ENCODE data around the gene UTP11.
A peak's percentile ranks its signal among the peaks of the same experiment; 100 is the strongest.

Gene UTP11

GRCh38 chr1:38003261-38004250 is 9.0 kb upstream of the UTP11 start:
- peak; percentile 72 for DNase-seq (ENCODE audit: low read depth, low spot score)

- DNase-seq (ENCODE audit: low read depth, low spot score), result peak; percentile 45
Measured at GRCh38 chr1:38004284-38005108, 8.0 kb upstream of the UTP11 start.

GRCh38 chr1:38005195-38006007 is 7.1 kb upstream of the UTP11 start, which contains the start of gene FHL3:
Gene FHL3 (minus strand): TSS chr1:38005514. CDS start chr1:37999412, 6,102 bp downstream.
- peak; percentile 84 for DNase-seq (ENCODE audit: low read depth, low spot score)

- no peak for DNase-seq (ENCODE audit: low read depth, low spot score)
Measured at GRCh38 chr1:38006008-38006828, 6.3 kb upstream of the UTP11 start.

GRCh38 chr1:38009088-38009840 is 3.3 kb upstream of the UTP11 start:
- DNase-seq (ENCODE audit: low read depth, low spot score), result peak; percentile 58

- no peak for DNase-seq (ENCODE audit: low read depth, low spot score)
Measured at GRCh38 chr1:38009841-38010180, 2.7 kb upstream of the UTP11 start.

GRCh38 chr1:38013227-38013622 is 691 bp downstream of the UTP11 start:
- no peak for DNase-seq (ENCODE audit: low read depth, low spot score)

- DNase-seq (ENCODE audit: low read depth, low spot score), result no peak
Measured at GRCh38 chr1:38014171-38014570, 1.6 kb downstream of the UTP11 start.

GRCh38 chr1:38014724-38015424 is 2.3 kb downstream of the UTP11 start:
- DNase-seq (ENCODE audit: low read depth, low spot score), result no peak

- no peak for DNase-seq (ENCODE audit: low read depth, low spot score)
Measured at GRCh38 chr1:38015978-38016725, 3.6 kb downstream of the UTP11 start.

GRCh38 chr1:38018864-38019343 is 6.4 kb downstream of the UTP11 start:
- DNase-seq (ENCODE audit: low read depth, low spot score), result no peak

- DNase-seq (ENCODE audit: low read depth, low spot score), result no peak
Measured at GRCh38 chr1:38020396-38020795, 7.9 kb downstream of the UTP11 start.

- no peak for DNase-seq (ENCODE audit: low read depth, low spot score)
Measured at GRCh38 chr1:38021969-38022368, 9.4 kb downstream of the UTP11 start.

GRCh38 chr1:38022810-38023209 is 10.3 kb downstream of the UTP11 start:
- DNase-seq (ENCODE audit: low read depth, low spot score), result no peak

- DNase-seq (ENCODE audit: low read depth, low spot score), result no peak
Measured at GRCh38 chr1:38025233-38025632, 12.7 kb downstream of the UTP11 start.

- no peak for DNase-seq (ENCODE audit: low read depth, low spot score)
Measured at GRCh38 chr1:38025664-38026063, 13.1 kb downstream of the UTP11 start.

GRCh38 chr1:38026592-38027200 is 14.2 kb downstream of the UTP11 start:
- peak; percentile 84 for DNase-seq (ENCODE audit: low read depth, low spot score)
